Bladder microvascular endothelial cell (primary cell): ENCODE data around the gene IL3. TPM values are rescaled to one million over a fixed set of nuclear protein-coding genes. Genes with fewer than 3 reads are reported as not detected.

Experiments used
- total RNA-seq: library from RNA; depleted of rRNA; stranded (reverse); fragments of >200 nt; gene quantifications from 2 replicates; pipeline ENCODE4 v1.2.3, GENCODE V29; 2014

The IL3 gene, protein sequence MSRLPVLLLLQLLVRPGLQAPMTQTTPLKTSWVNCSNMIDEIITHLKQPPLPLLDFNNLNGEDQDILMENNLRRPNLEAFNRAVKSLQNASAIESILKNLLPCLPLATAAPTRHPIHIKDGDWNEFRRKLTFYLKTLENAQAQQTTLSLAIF
- not detected in 2 replicates for total RNA-seq

DNA sequence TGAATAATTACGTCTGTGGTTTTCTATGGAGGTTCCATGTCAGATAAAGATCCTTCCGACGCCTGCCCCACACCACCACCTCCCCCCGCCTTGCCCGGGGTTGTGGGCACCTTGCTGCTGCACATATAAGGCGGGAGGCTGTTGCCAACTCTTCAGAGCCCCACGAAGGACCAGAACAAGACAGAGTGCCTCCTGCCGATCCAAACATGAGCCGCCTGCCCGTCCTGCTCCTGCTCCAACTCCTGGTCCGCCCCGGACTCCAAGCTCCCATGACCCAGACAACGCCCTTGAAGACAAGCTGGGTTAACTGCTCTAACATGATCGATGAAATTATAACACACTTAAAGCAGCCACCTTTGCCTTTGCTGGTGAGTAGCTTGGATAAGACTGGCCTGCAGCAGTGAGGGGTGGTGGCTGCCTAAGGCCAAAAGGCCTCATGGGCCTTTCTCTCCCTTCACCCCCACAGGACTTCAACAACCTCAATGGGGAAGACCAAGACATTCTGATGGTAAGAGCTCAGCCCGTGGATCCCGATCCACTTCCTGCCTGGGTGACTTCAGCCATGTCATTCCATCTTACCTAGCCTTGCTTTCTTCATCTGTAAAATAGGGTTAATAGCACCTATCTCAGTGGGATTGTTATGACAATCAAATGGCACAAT is at the start of gene IL3:
Gene IL3, plus strand, starts transcription at position 155 of the 661 bp plus-strand sequence. Its CDS starts 52 bp downstream, at position 207.

DNA sequence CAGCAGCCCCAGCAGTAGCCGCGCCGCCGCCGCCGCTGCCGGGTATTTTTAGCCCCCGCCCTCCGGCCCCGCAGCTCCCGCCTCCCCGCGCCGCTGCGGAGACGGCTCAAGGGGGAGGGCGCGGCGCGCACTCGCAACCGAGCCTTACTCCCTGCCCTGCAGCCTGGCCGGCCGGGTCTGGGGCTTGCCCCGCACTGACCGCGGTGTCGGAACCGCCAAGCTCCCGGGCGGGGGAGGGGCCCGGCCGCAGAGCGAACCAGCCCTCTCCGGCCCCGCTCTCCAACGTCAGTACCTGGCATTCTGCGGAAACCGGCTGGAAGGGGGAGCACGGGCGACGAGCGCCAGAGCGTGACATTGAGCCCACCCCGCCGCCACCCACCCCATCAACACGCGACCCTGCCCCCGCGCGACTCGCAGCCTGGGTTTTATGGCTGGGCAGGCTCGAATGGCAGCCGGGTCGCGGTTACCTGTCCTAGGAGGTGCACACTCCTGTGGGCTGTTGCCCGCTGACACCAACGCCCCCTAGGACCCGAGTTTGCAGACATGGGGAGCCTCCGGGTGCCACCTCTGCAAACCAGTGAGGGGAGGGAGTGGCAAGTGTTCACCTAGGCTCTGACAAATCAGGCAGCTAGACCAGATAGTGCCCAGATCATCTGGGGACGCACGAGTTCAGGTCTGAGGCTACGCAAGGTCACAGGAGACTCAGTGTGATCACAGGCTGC is 48.7 kb upstream of the IL3 start, which contains the start of gene ACSL6:
Gene ACSL6, minus strand, starts transcription at position 37 of the 722 bp plus-strand sequence. CDS start 105 bp downstream, outside the sequence.

DNA sequence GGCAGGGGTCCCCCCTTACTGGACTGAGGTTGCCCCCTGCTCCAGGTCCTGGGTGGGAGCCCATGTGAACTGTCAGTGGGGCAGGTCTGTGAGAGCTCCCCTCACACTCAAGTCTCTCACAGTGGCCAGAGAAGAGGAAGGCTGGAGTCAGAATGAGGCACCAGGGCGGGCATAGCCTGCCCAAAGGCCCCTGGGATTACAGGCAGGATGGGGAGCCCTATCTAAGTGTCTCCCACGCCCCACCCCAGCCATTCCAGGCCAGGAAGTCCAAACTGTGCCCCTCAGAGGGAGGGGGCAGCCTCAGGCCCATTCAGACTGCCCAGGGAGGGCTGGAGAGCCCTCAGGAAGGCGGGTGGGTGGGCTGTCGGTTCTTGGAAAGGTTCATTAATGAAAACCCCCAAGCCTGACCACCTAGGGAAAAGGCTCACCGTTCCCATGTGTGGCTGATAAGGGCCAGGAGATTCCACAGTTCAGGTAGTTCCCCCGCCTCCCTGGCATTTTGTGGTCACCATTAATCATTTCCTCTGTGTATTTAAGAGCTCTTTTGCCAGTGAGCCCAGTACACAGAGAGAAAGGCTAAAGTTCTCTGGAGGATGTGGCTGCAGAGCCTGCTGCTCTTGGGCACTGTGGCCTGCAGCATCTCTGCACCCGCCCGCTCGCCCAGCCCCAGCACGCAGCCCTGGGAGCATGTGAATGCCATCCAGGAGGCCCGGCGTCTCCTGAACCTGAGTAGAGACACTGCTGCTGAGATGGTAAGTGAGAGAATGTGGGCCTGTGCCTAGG is 13.0 kb downstream of the IL3 start, which contains the start of gene CSF2:
Gene CSF2, plus strand, starts transcription at position 559 of the 783 bp plus-strand sequence. Its CDS starts 35 bp downstream, at position 594.

Other genes starting within 250 kb of the IL3 start
- not detected in 2 replicates for gene MEIKIN, start 115.0 kb upstream of the IL3 start, total RNA-seq
- gene ACSL6, start 49.0 kb upstream of the IL3 start, total RNA-seq: 0.57 TPM in 1 of 2 replicates, not detected in the other
- 0.81 and 1.3 TPM in 2 replicates for gene CSF2, start 13.1 kb downstream of the IL3 start, total RNA-seq
- 45.5 and 104 TPM in 2 replicates for gene P4HA2, start 167.2 kb downstream of the IL3 start, total RNA-seq
- 15.7 and 27.6 TPM in 2 replicates for gene PDLIM4, start 197.0 kb downstream of the IL3 start, total RNA-seq
- 3.5 and 4.7 TPM in 2 replicates for gene SLC22A4, start 233.7 kb downstream of the IL3 start, total RNA-seq